Heart left ventricle (tissue), 13 donors: ENCODE data around the gene OR2D2.
"Not testable (repeated sequence)": the region's sequence is repeated elsewhere in the genome, so short reads cannot be mapped to it uniquely, and the experiment has no call there.

Source experiments
- POLR2A ChIP-seq, 2 donors: fragments of 450-650 bp; IDR thresholded peaks; one replicate each; pipeline ENCODE4 v1.6.1; 2017; ENCODE audit warnings: antibody characterized with exemption in 2 of 2, mild to moderate bottlenecking in 2 of 2, moderate library complexity in 2 of 2
- TF ChIP-seq, protein P1 (sequence below), 12 donors: fragments of 200-600 bp; sonication (generic) in 4 of 12; IDR thresholded peaks; one replicate each; pipeline versions ENCODE4 v1.5.0 to v1.8.0; 2018 to 2022; ENCODE audit warnings: antibody characterized with exemption in 12 of 12, mild to moderate bottlenecking in 5 of 12
- donor health status: ischemic (EF 13 %, LVEDD 7.1; RV severe dilation, severe dysfunction).
- donor health status: DM: no; HTN: yes; CAD: no.
- donor health status: DM: no; HTN: no; CAD: no.
- donor health status: ischemic (EF 25% LVEDD 6.9; RV normal size, moderate dysfunction).
- donor health status: ischemic (EF 25% LVEDD 5.7; RV mildly dilated, moderate dysfunction).
- donor health status: ischemic (EF 35%, LVEDD 5.7; RV mildly dilated, moderate dysfunction).
- donor health status: nonischemic (EF 11% LVEDD 7.7; RV severe dilation, severe dysfunction).
- donor health status: DM: yes; HTN: yes; CAD: no.
- donor health status: PGD.
- donor health status: ischemic (EF 29% LVEDD 5.4; RV normal size, mild dysfunction).
- donor health status: nonischemic (EF 23%, LVEDD 6.1; RV moderate dilation, normal function).

DNA sequence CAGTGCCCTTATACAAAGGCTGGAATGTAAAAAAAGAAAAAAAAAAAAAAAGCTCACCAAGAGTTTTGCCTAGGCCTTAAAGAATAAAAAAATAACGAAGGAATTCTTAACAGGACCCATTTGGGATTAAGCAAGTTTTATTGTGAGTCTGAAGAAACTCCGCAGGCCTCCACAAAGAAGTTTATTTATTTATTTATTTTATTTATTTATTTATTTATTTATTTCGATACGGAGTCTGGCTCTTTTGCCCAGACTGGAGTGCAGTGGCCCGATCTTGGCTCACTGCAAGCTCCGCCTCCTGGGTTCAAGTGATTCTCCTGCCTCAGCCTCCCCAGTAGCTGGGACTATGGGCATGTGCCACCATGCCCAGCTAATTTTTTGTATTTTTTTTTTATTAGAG lies 37.5 kb downstream of the OR2D2 start:
- TF ChIP-seq, protein P1, sequence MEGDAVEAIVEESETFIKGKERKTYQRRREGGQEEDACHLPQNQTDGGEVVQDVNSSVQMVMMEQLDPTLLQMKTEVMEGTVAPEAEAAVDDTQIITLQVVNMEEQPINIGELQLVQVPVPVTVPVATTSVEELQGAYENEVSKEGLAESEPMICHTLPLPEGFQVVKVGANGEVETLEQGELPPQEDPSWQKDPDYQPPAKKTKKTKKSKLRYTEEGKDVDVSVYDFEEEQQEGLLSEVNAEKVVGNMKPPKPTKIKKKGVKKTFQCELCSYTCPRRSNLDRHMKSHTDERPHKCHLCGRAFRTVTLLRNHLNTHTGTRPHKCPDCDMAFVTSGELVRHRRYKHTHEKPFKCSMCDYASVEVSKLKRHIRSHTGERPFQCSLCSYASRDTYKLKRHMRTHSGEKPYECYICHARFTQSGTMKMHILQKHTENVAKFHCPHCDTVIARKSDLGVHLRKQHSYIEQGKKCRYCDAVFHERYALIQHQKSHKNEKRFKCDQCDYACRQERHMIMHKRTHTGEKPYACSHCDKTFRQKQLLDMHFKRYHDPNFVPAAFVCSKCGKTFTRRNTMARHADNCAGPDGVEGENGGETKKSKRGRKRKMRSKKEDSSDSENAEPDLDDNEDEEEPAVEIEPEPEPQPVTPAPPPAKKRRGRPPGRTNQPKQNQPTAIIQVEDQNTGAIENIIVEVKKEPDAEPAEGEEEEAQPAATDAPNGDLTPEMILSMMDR (IDR thresholded peaks at IDR 0.05): not testable (repeated sequence)
- TF ChIP-seq POLR2A (IDR thresholded peaks at IDR 0.05): not testable (repeated sequence)
